Keratinocyte (primary cell): ENCODE measurements around the gene CSTF1. TPM values are rescaled to one million over a fixed set of nuclear protein-coding genes. Genes with fewer than 3 reads are reported as not detected.
"Not testable (repeated sequence)": the region's sequence is repeated elsewhere in the genome, so short reads cannot be mapped to it uniquely, and the experiment has no call there.

ENCODE experiments used
- DNase-seq: peaks from one replicate; pipeline ENCODE4 v3.0.0-alpha.2; 2011; ENCODE audit warnings: low read depth, missing footprints, low spot score
- FAIRE-seq: peaks from 2 replicates; lab custom pipeline; 2011; peaks lifted over from hg19 to GRCh38; lab: Jason Lieb, UNC
- H2AFZ ChIP-seq: 2 replicates; pipeline ENCODE4 v1.6.0; 2012; ENCODE audit warnings: low read length, control low read depth, inconsistent platforms; ENCODE audit not compliant: control insufficient read depth
- H3K27ac ChIP-seq: 2 replicates; pipeline ENCODE4 v1.5.1; 2011; ENCODE audit warnings: low read length; ENCODE audit not compliant: control insufficient read depth, insufficient read depth
- H3K27me3 ChIP-seq: 3 replicates; pipeline ENCODE4 v1.6.0; 2011; ENCODE audit warnings: low read length; ENCODE audit not compliant: control insufficient read depth, insufficient read depth; ENCODE audit errors: extremely low read depth
- H3K36me3 ChIP-seq, 2 experiments: 2 replicates in 1 of 2; 3 replicates in 1 of 2; pipeline ENCODE4 v1.5.1; 2011; ENCODE audit warnings: low read length in 2 of 2, mild to moderate bottlenecking in 1 of 2; ENCODE audit not compliant: control insufficient read depth in 2 of 2, insufficient read depth in 2 of 2; ENCODE audit errors: extremely low read depth in 1 of 2
- H3K4me1 ChIP-seq: 3 replicates; pipeline ENCODE4 v1.5.1; 2011; ENCODE audit warnings: low read length; ENCODE audit not compliant: control insufficient read depth, insufficient read depth; ENCODE audit errors: extremely low read depth
- H3K4me2 ChIP-seq: 3 replicates; pipeline ENCODE4 v1.6.0; 2011; ENCODE audit warnings: low read depth, low read length; ENCODE audit not compliant: control insufficient read depth, insufficient read depth; ENCODE audit errors: extremely low read depth
- H3K4me3 ChIP-seq, 3 experiments: fragments of 200-600 bp in 1 of 3; sonication (generic) in 1 of 3; 2 replicates in 2 of 3; 3 replicates in 1 of 3; pipeline ENCODE4 v1.5.1; 2011 to 2016; ENCODE audit warnings: low read length in 3 of 3, mild to moderate bottlenecking in 3 of 3, control low read depth in 2 of 3, inconsistent platforms in 1 of 3, low read depth in 1 of 3, mixed read lengths in 1 of 3, mixed run types in 1 of 3, moderate library complexity in 1 of 3; ENCODE audit not compliant: control insufficient read depth in 2 of 3, insufficient read depth in 2 of 3; ENCODE audit errors: extremely low read depth in 1 of 3
- H3K79me2 ChIP-seq: 2 replicates; pipeline ENCODE4 v1.6.0; 2012; ENCODE audit warnings: low read length; ENCODE audit not compliant: control insufficient read depth, insufficient read depth
- H3K9ac ChIP-seq: 3 replicates; pipeline ENCODE4 v1.6.0; 2011; ENCODE audit warnings: low read length; ENCODE audit not compliant: control insufficient read depth, insufficient read depth; ENCODE audit errors: extremely low read depth
- H3K9me1 ChIP-seq: 3 replicates; pipeline ENCODE4 v1.6.0; 2011; ENCODE audit warnings: low read length; ENCODE audit not compliant: control insufficient read depth, insufficient read depth; ENCODE audit errors: extremely low read depth
- H3K9me3 ChIP-seq: 2 replicates; pipeline ENCODE4 v1.5.1; 2012; ENCODE audit warnings: low read depth, low read length; ENCODE audit not compliant: control insufficient read depth
- H4K20me1 ChIP-seq: 3 replicates; pipeline ENCODE4 v1.6.0; 2011; ENCODE audit warnings: low read length; ENCODE audit not compliant: control insufficient read depth, insufficient read depth; ENCODE audit errors: extremely low read depth
- CTCF ChIP-seq, 3 experiments: IDR thresholded peaks in 1 of 3; conservative IDR thresholded peaks in 1 of 3; optimal IDR thresholded peaks in 1 of 3; 2 replicates in 2 of 3; 3 replicates in 1 of 3; pipeline versions ENCODE3 to v1.5.1; 2011; ENCODE audit warnings: low read length in 3 of 3, mild to moderate bottlenecking in 3 of 3, moderate library complexity in 2 of 3, control low read depth in 1 of 3, inconsistent platforms in 1 of 3; ENCODE audit not compliant: insufficient read depth in 2 of 3; ENCODE audit errors: extremely low read depth in 1 of 3
- EZH2 ChIP-seq: IDR thresholded peaks from one replicate; pipeline ENCODE4 v1.6.1; 2012; ENCODE audit warnings: inconsistent platforms, mild to moderate bottlenecking, low read length, moderate library complexity
- dilution Hi-C: fragments of 300-500 bp; cut with MboI; formaldehyde crosslinking; loops from one replicate; pipeline ENCODE4 v1.7.0; 2020; ENCODE audit warnings: low sequenced_read_pairs; ENCODE audit not compliant: extremely low pct_ligation_motif_present
- polyA plus RNA-seq, 5 experiments: library from polyadenylated mRNA; depleted of rRNA in 3 of 5; stranded (reverse) in 3 of 5; stranded (forward) in 1 of 5; unstranded in 1 of 5; fragments of >200 nt; gene quantifications; 1 replicate in 1 of 5; 2 replicates in 3 of 5; 3 replicates in 1 of 5; pipeline versions ENCODE4 v1.2.1 to v1.2.3, GENCODE V29; 2011 to 2012; ENCODE audit warnings: missing spikeins in 2 of 5, low read depth in 1 of 5, low replicate concordance in 1 of 5

Gene CSTF1
- polyA plus RNA-seq, 1 donor (not counting 4 experiments of a cell fraction or from before 2014, with no cell fraction given) = 40.3 TPM

- no peak for DNase-seq
- Histone ChIP-seq H4K20me1 (no peaks in the 10 kb centered on the region), H3K79me2 (no peaks in the 10 kb centered on the region), H3K27me3 (no peaks in the 10 kb centered on the region), H3K9ac (no peak overlapping the region), H3K9me1 (no peaks in the 10 kb centered on the region), H3K4me3 (no peak overlapping the region), H3K36me3 (peaks cover 8 to 13% of the 10 kb centered on the region in 2 experiments), H3K4me2 (no peak overlapping the region), H2AFZ (no peak overlapping the region), H3K4me1 (no peaks in the 10 kb centered on the region), H3K27ac (no peak overlapping the region), H3K9me3 (no peaks in the 10 kb centered on the region)
- TF ChIP-seq EZH2 (no peak), CTCF (optimal IDR thresholded peaks at IDR 0.05 in 1 of 3, IDR thresholded peaks at IDR 0.05 in 1 of 3, conservative IDR thresholded peaks at IDR 0.05 in 1 of 3; ENCODE audit: extremely low read depth in 1 of 3, insufficient read depth in 2 of 3, low read length in 3 of 3) (no peak)
- no peak for FAIRE-seq
- dilution Hi-C loops = no loop called here
Measured at GRCh38 chr20:56409956-56410355, 17.5 kb downstream of the CSTF1 start.

DNA sequence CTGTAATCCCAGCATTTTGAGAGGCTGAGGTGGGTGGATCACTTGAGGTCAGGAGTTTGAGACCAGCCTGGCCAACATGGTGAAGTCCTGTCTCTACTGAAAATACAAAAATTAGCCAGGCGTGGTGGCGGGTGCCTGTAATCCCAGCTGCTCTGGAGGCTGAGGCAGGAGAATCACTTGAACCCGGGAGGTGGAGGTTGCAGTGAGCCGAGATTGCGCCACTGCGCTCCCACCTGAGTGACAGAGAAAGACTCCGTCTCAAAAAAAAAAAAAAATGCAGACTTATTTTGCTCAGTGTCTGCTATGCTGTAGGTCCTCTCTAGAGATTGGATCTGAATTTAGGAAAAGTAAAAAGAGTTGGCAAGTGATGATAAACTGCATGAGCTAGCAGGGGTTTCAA, 18.8 kb downstream of the CSTF1 start:
- DNase-seq, H3K9me1 ChIP-seq, H3K36me3 ChIP-seq, H3K4me2 ChIP-seq, dilution Hi-C loops, H3K4me3 ChIP-seq, H3K27ac ChIP-seq, H3K27me3 ChIP-seq, H2AFZ ChIP-seq, FAIRE-seq, H3K9me3 ChIP-seq, H3K4me1 ChIP-seq, H3K79me2 ChIP-seq, H3K9ac ChIP-seq, H4K20me1 ChIP-seq: not testable (repeated sequence)

DNA sequence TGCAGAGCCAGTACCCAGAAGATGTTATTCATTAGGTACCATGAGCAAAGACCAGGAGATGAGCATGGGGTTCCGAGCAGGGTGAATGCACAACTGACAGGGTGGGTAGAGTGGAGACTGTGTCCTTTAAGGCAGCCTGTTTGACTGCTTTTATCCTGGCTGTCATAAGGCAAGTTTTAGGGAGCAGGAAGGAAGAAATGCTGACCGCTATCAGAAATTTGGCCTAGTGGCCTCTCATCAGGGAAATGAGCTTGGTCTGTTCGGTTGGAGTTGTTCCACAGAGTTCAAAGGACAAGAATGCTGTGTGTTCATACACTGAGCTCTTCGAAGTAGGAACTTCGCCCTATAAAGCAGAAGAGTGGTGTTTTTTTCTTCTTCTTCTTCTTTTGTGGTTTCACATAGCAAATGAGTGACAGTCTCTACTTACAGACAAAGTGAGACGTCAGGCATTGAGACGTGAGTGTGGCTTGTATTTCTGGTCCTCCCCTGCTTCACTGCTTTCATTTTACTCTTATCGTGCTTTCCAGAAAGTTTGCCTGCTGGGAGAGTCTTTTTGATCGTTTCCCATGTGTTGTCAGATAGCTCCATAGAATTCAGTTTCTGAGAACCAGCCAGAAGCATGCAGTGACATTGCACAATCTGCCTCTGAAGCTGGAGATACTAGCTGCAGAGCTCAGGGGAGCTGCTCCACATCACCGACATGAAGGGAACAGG, 19.5 kb downstream of the CSTF1 start, which contains the start of gene CASS4:
Gene CASS4 (plus strand): TSS at position 502 of the 714 bp plus-strand sequence. CDS start 199 bp downstream, at position 701.
- no peak for FAIRE-seq
- H3K27ac ChIP-seq = no peak within 1 kb of the TSS

More for the DNA sequence above, 19.5 kb downstream of the CSTF1 start, which contains the start of gene CASS4:
- H3K9ac ChIP-seq = no peak within 1 kb of the TSS
- no peaks in the 10 kb centered on the region for H3K79me2 ChIP-seq
- H4K20me1 ChIP-seq = no peaks in the 10 kb centered on the region
- H3K9me1 ChIP-seq = no peaks in the 10 kb centered on the region
- no peaks in the 10 kb centered on the region for H3K9me3 ChIP-seq
- no peak for DNase-seq
- peaks cover 7 to 8% of the 10 kb centered on the region in 2 experiments for H3K36me3 ChIP-seq
- no peaks in the 10 kb centered on the region for H3K27me3 ChIP-seq
- no peak within 1 kb of the TSS for H3K4me3 ChIP-seq
- H3K4me1 ChIP-seq = no peaks in the 10 kb centered on the region
- dilution Hi-C loops = no loop called here
- H3K4me2 ChIP-seq = no peak within 1 kb of the TSS
- no peak within 1 kb of the TSS for H2AFZ ChIP-seq
- TF ChIP-seq EZH2 = no peak
- no peak for TF ChIP-seq CTCF (optimal IDR thresholded peaks at IDR 0.05 in 1 of 3, IDR thresholded peaks at IDR 0.05 in 1 of 3, conservative IDR thresholded peaks at IDR 0.05 in 1 of 3; ENCODE audit: extremely low read depth in 1 of 3, insufficient read depth in 2 of 3, low read length in 3 of 3)
